Activated CD4-positive, alpha-beta T cell treated with anti-CD3 and anti-CD28 coated beads for 4 hours (primary cell): ENCODE results near the gene PTPRN2.
"Not testable (repeated sequence)": the region's sequence is repeated elsewhere in the genome, so short reads cannot be mapped to it uniquely, and the experiment has no call there.

Experiments
- DNase-seq, 2 donors: peaks; one replicate each; pipeline ENCODE4 v3.0.0-alpha.2; 2020

Gene PTPRN2

DNA sequence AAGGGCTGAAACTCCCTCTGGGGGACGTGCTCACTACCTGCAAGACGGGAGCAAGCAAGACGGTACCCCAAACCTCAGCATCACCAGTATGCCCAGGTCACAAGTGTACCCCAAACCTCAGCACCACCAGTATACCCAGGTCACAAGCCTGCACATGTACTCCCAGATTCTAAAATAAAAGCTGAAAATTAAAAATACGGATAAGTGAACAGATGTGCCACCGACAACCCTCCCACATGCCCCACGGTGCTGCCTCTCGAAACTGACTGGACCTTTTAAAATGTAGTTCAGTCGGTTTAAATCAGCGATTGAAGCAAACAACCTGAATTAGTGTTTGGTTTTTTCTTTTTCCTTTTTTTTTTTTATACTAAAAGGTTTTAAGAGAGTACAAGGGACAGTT is 684.3 kb downstream of the PTPRN2 start:
- no peak for DNase-seq

GRCh38 chr7:157901816-157902610 is 685.6 kb downstream of the PTPRN2 start:
- DNase-seq: not testable (repeated sequence)

- DNase-seq: no peak
Observed at GRCh38 chr7:157901166-157901565, 686.5 kb downstream of the PTPRN2 start.

GRCh38 chr7:157900556-157900955 is 687.1 kb downstream of the PTPRN2 start:
- DNase-seq: no peak

GRCh38 chr7:157900011-157900410 is 687.6 kb downstream of the PTPRN2 start:
- DNase-seq: no peak

DNA sequence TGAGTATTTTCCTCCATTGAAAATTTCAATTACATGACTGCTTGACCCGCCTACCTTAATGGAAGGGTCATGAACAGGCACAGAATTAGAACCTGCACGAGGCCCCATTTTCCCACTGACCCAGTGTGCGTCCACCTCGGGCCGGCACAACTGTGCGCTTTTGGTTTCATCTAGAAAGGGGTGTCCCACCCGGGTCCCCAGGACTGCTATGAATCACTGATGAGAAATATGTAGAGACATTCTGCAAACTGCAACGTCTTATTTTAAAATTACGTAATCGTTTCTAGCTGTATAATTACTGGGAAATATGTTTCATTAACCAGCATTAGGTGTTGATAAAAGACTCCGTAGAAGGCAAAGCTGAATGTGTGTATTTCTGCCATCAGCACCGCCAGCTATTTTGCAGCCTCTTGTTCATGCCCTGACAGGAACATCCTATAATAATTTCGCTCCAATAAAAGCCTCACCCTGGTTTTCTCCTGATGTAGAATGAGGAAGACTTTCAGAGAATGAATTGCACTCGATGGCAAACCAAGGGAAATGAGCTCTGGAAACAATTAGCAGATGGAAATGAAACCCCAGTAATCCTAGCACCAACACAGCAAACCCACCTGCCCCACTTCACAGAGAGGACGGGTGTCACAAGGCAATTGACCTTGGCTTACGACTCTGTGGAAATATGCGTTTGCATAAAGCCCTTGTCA is 688.7 kb downstream of the PTPRN2 start:
- no peak for DNase-seq

GRCh38 chr7:157898261-157898660 is 689.4 kb downstream of the PTPRN2 start:
- DNase-seq: no peak

GRCh38 chr7:157897681-157898080 is 689.9 kb downstream of the PTPRN2 start:
- no peak for DNase-seq

- no peak for DNase-seq
Observed at GRCh38 chr7:157896774-157897555, 690.7 kb downstream of the PTPRN2 start.

GRCh38 chr7:157896376-157896675 is 691.3 kb downstream of the PTPRN2 start:
- DNase-seq: not testable (repeated sequence)

DNA sequence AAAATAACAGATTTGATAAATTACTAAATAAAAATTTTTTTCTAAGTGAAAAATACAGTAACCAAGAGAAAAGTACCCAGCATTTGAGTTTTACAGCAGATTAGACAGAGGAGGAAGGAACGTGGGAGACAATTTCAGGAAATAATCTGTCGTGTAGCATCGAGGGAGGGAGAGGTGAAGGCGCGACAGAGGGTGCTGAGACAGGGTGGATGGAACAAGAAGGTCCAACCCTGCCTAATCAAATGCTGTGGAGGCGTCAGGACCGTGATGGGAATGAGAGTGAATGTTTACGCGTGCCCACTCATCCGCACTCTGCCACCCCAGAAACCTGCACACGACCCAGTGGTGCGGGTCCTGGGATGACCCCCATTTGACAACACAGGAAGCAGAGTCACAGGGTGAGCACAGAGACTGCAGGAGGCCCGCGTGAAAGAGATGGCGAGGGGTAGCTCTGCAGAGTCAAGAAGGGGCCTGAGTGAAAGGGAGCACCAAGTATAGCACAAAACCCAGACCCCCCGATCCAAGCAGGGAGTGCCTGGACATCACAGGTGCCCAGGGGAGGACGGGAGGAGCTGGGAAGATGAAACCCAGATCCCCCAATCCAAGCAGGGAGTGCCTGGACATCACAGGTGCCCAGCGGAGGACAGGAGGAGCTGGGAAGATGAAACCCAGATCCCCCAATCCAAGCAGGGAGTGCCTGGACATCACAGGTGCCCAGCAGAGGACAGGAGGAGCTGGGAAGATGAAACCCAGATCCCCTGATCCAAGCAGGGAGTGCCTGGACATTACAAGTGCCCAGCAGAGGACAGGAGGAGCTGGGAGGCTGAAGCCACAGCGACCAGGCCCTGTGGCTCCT is 691.9 kb downstream of the PTPRN2 start:
- no peak for DNase-seq

DNA sequence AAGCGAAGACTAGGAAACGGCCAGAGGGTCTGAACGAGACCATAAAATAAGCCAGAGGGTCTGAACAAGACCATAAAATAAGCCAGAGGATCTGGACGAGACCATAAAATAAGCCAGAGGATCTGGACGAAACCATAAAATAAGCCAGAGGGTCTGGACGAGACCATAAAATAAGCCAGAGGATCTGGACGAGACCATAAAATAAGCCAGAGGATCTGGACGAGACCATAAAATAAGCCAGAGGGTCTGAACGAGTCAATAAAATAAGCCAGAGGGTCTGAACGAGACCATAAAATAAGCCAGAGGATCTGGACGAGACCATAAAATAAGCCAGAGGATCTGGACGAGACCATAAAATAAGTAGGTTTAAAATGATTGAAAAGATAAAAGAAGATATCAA is 692.5 kb downstream of the PTPRN2 start:
- not testable (repeated sequence) for DNase-seq

GRCh38 chr7:157893535-157894044 is 694.0 kb downstream of the PTPRN2 start:
- no peak for DNase-seq

- DNase-seq: no peak
Observed at GRCh38 chr7:157892751-157893523, 694.7 kb downstream of the PTPRN2 start.

- no peak for DNase-seq
Observed at GRCh38 chr7:157890921-157891401, 696.7 kb downstream of the PTPRN2 start.

GRCh38 chr7:157889480-157889879 is 698.1 kb downstream of the PTPRN2 start:
- no peak for DNase-seq

DNA sequence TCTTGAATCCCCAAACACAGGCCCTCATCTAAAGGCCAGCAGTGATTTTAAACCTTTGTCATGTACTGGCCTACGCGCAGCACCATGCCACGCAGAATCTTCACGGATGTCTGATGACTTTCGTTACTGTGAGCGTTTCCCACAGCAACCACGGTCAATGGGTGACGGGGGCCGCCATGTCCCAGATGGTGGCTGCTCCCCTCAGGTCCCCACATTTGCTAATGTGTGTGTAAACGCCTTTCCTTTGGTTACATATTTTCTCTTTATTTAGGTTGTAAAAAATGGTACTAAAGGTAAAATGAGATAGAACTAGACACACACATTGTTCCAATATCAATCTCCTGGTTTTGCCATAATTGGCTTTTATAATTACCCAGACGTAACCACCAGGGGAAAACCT is 699.0 kb downstream of the PTPRN2 start:
- no peak for DNase-seq

GRCh38 chr7:157887400-157887799 is 700.2 kb downstream of the PTPRN2 start:
- DNase-seq: no peak

DNA sequence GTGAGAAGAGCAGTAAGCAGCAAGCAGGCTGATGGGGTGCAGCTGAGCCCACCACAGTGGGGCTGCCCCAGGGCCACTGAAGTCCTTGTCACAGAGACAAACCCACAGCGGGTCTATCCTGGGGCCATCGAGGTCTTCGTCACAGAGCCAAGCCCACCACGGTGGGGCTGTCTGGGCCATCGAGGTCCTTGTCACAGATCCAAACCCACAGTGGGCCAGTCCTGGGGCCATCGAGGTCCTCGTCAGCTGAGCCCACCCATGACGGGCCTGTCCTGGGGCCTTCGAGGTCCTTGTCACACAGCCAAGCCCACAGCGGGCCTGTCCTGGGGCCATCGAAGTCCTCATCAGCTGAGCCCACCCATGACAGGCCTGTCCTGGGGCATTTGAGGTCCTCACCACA is 700.9 kb downstream of the PTPRN2 start:
- no peak for DNase-seq

GRCh38 chr7:157886266-157886665 is 701.4 kb downstream of the PTPRN2 start:
- DNase-seq: no peak

DNA sequence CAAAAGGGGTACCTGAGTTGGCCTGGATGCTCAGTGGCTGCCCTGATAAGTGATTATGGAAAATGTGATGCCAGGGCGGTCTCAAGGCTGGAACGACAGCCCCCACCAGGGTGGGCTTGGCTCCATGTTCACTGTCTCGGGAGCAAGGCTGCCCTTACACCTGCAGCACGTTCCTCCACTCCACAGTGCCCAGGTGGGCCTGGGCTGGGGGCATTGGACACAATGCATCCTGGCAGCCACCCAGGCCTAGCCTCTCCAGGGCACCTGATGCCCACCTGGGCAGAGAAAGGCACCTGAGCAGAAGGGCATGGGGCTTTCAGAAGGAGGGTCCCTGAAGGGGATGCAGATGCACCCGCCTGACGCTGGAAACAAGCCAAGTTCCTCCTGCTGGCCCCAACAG is 702.5 kb downstream of the PTPRN2 start:
- DNase-seq: no peak
